Measurements from ENCODE around the gene PPP1R15A.

PPP1R15A gene

DNA sequence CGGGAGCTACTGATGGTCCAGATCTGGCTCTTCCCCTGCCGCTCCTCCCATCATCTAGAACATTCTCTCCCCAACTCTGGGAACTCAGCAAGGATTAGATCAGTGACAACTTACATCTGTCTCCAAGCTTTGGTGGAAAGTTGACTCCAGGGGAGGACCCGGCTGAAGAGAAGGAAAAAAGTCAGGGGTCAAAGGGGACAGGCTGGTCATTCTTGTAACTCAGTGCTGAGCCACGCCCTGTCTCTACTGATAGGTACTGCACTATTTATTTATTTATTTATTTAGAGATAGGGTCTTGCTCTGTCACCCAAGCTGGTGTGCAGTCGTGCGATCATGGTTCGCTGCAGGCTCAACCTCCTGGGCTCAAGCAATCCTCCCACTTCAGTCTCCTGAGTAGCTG lies 18.1 kb upstream of the PPP1R15A start:
- H3K27ac ChIP-seq (ENCODE audit: extremely low read depth, low read depth, low read length), result no peak overlapping the region
- ChIA-PET POLR2A (no interaction called here), CTCF (interaction anchor here (0.5 to 4.3 kb wide), 5 partner anchors 9 to 59 kb away, joined by 3 to 37 read pairs (median 3); no protein-coding TSS in a partner anchor)
- H3K4me3 ChIP-seq (ENCODE audit: low read depth, low read length), result no peak overlapping the region
- H3K9me3 ChIP-seq (ENCODE audit: control insufficient read depth, insufficient read depth, low read depth, low read length), result no peaks in the 10 kb centered on the region
- no peaks in the 10 kb centered on the region for H3K36me3 ChIP-seq (ENCODE audit: control insufficient read depth in 2 of 2, insufficient read depth in 1 of 2, low read length in 2 of 2)
- TF ChIP-seq ZNF548 (tag by site-specific recombination; IDR thresholded peaks at IDR 0.05) (no peak), ZNF138 (tag by site-specific recombination; IDR thresholded peaks at IDR 0.05; ENCODE audit: borderline replicate concordance) (no peak), ZNF555 (tag by site-specific recombination; conservative IDR thresholded peaks at IDR 0.05) (no peak), ZNF747 (tag by site-specific recombination; IDR thresholded peaks at IDR 0.05) (no peak), ZNF248 (tag by site-specific recombination; IDR thresholded peaks at IDR 0.05) (no peak), ZNF391 (tag by site-specific recombination; IDR thresholded peaks at IDR 0.05; ENCODE audit: borderline replicate concordance, low read depth) (no peak), ZNF23 (tag by site-specific recombination; IDR thresholded peaks at IDR 0.05; ENCODE audit: borderline replicate concordance) (no peak), ZNF664 (tag by site-specific recombination; IDR thresholded peaks at IDR 0.05) (no peak), ZBTB7A (tag by site-specific recombination; IDR thresholded peaks at IDR 0.05; ENCODE audit: low read depth) (no peak), ZBTB6 (tag by site-specific recombination; IDR thresholded peaks at IDR 0.05) (no peak), ZNF114 (tag by site-specific recombination; IDR thresholded peaks at IDR 0.05) (no peak), MYNN (tag by site-specific recombination; IDR thresholded peaks at IDR 0.05; ENCODE audit: borderline replicate concordance) (no peak), ZNF580 (tag by site-specific recombination; IDR thresholded peaks at IDR 0.05) (no peak), ZNF341 (tag by site-specific recombination; IDR thresholded peaks at IDR 0.05; ENCODE audit: low read depth) (no peak), ZNF449 (tag by site-specific recombination; IDR thresholded peaks at IDR 0.05) (no peak), GFI1B (tag by site-specific recombination; IDR thresholded peaks at IDR 0.05) (no peak)
- TF ChIP-seq, protein P1, sequence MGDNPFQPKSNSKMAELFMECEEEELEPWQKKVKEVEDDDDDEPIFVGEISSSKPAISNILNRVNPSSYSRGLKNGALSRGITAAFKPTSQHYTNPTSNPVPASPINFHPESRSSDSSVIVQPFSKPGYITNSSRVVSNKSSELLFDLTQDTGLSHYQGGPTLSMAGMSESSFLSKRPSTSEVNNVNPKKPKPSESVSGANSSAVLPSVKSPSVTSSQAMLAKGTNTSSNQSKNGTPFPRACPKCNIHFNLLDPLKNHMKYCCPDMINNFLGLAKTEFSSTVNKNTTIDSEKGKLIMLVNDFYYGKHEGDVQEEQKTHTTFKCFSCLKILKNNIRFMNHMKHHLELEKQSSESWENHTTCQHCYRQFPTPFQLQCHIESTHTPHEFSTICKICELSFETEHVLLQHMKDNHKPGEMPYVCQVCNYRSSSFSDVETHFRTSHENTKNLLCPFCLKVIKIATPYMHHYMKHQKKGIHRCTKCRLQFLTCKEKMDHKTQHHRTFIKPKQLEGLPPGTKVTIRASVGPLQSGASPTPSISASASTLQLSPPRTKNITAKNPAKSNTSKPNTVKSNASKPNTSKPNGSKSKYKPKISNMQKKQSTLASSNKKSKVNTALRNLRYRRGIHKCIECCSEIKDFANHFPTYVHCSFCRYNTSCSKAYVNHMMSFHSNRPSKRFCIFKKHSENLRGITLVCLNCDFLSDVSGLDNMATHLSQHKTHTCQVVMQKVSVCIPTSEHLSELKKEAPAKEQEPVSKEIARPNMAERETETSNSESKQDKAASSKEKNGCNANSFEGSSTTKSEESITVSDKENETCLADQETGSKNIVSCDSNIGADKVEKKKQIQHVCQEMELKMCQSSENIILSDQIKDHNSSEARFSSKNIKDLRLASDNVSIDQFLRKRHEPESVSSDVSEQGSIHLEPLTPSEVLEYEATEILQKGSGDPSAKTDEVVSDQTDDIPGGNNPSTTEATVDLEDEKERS (tag by site-specific recombination; IDR thresholded peaks at IDR 0.05), result no peak
- TF ChIP-seq, protein P2, sequence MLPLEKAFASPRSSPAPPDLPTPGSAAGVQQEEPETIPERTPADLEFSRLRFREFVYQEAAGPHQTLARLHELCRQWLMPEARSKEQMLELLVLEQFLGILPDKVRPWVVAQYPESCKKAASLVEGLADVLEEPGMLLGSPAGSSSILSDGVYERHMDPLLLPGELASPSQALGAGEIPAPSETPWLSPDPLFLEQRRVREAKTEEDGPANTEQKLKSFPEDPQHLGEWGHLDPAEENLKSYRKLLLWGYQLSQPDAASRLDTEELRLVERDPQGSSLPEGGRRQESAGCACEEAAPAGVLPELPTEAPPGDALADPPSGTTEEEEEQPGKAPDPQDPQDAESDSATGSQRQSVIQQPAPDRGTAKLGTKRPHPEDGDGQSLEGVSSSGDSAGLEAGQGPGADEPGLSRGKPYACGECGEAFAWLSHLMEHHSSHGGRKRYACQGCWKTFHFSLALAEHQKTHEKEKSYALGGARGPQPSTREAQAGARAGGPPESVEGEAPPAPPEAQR (tag by site-specific recombination; IDR thresholded peaks at IDR 0.05), result no peak
- no peaks in the 10 kb centered on the region; the same call in 1 of the 2 replicates for H3K4me1 ChIP-seq (ENCODE audit: control insufficient read depth, insufficient read depth, low read length)

Measured in HEK293 (cell line).